HG02938 (cell line): Measurements from ENCODE around the gene TREX2.

Experiments used
- ATAC-seq: cut with Tn5 transposase; IDR thresholded peaks from one replicate; pipeline ENCODE4 v1.9.1; 2021; ENCODE audit warnings: mild to moderate bottlenecking, moderate library complexity; ENCODE audit not compliant: unreplicated experiment

The TREX2 gene, protein sequence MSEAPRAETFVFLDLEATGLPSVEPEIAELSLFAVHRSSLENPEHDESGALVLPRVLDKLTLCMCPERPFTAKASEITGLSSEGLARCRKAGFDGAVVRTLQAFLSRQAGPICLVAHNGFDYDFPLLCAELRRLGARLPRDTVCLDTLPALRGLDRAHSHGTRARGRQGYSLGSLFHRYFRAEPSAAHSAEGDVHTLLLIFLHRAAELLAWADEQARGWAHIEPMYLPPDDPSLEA

DNA sequence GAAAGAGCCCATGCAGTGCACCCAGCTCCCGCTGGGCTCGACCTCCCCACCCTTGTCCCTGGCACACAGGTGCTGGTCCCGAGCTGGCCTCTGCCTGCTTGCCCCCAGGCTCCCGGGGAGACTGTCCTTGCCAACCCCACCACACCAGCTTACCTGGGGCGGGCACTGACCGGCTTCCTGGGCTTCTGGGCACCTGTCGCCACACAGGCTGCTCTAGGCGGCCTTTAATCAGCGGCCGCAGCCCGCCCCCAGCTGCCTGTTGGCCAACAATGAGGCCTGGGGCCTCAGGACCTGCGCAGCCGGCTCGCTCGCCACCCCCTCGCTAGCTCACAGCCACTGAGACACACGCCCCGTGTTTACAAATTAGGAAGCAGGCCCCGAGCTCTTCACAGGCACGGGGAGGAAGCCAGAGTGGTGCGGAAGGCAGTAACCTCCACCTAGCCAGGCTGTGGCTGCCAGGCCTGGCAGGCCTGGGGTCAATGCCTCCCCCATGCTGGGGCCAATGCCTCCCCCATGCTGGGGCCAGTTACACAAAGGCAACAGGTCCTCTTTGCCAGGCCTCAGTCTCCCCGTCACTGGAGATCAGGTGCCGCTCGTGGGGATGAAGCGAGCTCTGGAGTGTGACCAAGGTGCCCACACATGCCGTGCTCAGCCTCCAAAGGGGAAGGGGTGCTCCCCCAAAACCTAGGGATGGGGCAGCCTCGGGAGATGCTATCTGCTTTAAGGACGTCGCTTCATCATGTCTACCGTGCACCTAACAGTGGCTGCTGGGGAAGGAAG, at the start of gene TREX2:
TSS of gene TREX2 (minus strand) at position 201 of the 780 bp plus-strand sequence. CDS start 626 bp downstream, outside the sequence.
- ATAC-seq: no peak

DNA sequence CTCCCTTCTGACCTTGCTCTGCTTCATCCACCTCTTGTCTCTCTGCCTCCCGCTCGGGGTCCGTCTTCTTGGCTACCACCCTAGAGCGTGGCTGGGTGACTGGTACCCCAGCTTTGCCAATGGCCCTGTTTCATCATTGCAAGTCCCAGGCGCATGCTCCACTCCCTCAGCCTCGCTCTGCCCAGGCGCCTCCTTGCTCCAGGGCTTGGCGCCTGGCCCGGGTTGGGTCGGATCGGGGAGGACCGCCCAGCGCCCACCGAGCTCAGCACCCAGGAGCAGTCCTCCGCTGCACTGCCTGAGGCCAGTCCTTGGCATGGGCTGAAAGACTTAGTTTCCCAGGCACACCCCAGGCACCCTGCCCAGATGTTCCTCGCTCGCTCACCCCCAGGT, 49.5 kb upstream of the TREX2 start:
- ATAC-seq: no peak

DNA sequence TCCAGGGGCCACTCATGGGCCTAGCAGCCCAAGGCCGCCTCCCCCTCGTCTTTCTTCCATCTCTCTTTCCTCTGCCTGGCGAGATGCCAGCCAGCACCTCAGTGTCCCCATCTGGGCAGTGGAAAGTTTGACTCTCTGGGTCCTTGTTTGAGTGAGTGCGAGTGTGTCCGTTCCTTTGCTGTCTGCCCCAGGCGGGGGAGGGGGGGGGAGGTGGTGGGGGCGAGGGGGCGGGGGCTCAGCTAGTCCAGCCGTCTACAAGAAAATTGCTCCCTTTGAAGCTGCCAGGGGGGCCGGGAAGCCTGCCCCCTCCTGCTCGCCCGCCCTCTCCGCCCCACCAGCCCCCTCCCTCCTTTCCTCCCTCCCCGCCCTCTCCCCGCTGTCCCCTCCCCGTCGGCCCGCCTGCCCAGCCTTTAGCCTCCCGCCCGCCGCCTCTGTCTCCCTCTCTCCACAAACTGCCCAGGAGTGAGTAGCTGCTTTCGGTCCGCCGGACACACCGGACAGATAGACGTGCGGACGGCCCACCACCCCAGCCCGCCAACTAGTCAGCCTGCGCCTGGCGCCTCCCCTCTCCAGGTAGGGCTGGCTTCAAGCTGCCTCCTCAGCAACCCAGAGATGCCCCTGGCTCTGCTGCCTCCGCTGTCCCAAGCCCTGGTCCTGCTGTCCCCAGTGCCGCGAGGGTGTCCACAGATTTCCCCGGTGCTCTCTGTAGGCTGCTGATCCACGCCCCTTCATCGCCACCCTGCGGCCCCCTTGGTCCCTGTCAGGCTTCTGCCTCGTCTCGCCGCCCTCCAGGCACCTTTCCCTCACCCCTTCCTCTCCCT, 48.9 kb upstream of the TREX2 start, which contains the start of gene BGN:
TSS of gene BGN (plus strand) at position 440 of the 821 bp plus-strand sequence. CDS start 9,652 bp downstream, outside the sequence.
- ATAC-seq: no peak

DNA sequence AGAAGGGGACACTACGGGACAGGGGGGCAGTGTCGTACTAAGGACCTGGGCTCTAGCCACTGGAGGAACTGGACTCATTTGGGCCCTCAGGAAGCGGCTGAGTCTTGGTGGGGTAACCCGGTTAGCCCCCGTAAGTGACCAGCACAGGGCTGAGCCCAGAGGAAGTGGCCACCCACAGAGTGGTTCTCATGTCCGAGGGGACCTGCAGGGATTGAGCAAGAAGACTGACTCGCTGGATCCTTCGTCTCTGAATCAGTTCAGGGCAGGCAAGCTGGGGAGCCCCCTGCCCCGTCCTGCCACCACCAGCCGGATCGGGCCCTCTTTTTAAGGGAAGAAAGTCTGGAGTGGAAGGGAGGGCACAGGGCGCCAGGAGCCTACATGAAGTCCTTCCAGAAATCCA, 48.2 kb upstream of the TREX2 start:
- no peak for ATAC-seq

DNA sequence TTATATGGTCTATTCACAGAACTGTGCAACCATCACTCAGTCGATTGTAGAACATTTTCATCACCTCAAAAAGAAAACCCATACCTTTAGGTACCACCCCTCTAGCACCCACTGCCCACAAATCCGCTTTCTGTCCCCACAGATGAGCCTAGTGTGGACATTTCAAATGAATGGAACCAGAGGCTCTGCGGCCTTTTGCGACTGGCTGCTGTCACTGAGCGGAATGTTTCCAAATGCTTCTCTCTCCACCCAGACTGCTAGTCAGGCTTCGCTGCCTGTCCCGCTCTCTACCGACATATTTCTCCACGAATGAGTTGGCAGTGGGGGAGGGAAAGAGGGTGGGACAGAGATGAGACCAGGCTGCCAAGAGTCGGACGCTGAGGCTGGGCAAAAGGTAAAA, 47.2 kb upstream of the TREX2 start:
- ATAC-seq: no peak

DNA sequence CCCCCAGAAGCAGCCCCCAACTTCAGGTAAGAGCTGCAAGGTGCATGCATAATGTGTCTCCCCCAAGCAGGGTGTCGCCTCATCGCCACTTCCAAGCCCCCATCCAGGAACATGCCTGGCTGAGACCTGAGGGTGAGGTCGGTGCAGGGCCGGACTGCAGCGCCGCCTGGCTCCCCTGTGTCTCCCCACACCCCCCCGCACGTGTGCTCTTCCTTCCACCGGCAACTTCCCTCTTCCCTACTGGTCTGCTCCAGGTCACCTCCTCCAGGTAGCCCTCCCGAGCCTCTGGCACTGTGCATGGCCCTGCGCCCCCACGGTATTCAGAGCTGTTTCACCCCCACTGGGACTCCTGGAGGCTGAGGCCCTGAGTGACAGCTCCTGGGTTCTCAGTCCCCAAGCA, 46.7 kb upstream of the TREX2 start:
- no peak for ATAC-seq

DNA sequence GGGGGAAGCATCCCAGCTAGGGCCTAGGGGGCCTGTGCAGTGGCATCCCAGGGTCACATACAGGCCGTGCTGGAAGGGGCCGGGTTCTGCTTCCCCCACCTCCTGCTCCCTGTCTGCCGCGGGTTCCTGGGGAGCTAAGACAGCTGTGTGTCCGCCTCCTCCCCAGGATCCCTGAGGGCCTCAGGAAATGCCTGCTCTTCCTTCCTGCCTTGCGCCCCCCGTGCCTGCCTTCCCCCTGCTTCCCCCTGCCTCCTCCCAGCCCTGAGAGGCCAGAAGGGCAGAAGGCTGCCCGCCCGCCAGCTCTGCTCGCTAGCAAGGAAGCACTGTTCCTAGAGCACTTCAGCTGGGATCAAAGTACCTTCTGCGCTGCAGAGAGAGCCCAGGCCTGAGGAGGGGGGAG, 46.1 kb upstream of the TREX2 start:
- no peak for ATAC-seq

DNA sequence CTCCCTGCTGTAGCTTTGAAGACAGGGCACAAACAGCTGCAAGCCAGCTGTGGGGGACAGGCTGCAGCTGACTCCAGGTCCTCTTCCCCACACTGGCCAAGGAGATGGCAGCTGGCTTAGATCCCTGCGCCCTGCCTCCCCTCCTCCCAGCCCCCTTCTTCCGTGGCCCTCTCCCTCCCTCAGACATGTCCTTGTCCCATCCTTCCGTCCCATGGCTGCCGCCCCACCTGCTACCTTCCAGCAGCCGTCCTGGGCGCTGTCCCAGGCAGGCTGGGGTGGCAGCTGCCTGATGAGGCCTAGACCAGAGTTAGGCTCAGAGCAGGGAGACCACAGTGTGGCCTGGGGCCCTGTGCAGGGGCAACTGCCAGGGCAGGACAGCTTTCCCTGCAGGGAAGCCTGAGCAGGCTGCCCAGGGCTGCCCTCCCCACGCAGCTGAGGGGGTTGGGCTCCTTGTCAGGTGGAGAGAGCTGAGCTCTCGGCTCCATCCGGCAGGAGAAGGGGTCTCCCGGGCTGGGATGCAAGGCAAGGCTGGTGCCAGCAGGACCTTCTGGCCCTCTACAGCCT, 45.6 kb upstream of the TREX2 start:
- no peak for ATAC-seq

DNA sequence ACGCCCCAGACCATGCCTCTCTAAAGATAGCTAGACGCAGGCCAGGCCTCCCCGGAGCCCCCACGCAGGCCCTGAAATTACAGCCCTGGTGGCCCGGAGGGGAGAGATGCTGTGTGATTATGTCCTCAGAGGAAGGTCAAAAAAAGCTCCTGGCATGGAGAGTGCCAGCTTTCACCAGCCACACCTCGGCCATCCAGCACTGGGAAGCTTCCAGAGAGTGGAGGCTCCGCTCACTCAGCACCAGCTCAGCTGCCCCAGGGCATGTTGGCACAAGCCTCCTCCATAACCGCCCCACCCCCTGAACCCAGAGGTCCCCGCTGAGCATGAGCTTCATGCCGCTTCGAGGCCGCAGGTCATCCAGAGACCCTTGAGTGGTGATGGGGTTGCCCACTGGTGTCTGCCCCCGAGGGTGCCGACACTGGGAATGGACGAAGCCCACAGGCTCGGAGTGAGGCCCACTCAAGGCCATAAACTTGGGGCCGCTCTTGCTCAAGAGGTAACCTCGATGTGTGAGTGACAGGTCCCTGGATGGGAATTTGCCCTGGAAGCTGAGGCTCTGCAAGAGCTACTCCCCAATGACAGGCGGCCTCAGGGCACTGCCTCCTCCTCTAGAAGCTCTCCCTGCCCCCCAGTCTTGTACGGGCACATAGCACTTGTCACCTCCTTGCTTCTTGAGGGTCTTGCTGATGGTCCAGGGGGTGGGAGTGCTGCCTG, 44.5 kb upstream of the TREX2 start:
- ATAC-seq: no peak

DNA sequence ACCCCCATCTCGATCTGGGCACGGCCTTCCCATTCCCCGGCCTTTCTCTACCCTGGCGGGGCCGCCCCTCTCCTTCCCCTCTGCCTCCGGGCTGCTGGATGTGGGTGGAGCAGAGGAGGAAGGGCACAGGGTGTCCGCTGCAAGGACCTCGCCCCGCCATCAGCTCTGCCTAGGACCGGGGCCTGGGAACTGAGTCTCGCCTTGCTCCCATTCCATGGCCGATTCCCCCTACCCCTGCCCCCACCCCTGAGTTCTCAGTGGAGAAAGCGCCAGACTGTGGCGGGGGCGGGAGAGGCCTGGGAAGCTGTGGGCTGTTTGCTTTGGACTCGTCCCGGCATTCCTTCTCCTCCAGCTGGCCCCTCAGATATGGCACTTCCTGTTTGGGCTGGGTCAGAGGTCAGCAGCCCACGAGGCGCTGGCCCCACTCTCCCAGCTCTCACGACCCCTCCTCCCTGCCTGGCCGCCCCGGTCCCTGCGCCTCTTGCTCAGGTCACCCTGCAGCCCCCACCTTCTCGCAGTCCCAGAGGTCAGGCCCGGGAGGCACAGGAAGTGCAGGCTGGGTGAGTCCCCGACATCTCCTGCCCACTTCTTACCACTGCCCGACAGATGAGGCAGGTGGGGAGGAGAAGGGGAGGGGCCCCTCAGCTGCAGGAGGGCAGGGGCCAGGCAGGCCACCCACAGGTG, 42.5 kb upstream of the TREX2 start:
- no peak for ATAC-seq

DNA sequence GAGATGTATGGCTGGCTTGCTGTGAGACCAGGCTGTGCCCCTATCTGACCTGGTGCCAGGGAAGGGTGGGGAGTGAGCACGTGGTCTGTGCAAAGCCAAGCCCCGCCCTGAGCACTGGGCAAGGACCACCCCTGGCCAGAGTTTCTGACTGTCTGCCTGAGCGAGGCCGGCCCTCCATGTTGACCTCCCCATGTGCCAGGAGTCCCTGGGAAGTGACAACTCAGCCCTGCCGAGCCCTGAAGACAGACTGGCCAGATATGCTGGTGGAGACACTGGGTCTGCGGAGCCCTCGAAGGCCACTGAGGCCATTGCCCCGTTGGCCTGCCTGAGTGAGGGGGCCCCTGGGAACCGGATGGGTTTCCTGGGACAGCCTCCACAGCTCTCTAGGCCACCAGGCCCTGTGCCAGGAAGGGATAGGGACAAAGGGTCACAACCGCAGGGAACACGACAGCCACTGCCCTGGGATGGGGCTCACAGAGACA, 41.8 kb upstream of the TREX2 start:
- no peak for ATAC-seq

DNA sequence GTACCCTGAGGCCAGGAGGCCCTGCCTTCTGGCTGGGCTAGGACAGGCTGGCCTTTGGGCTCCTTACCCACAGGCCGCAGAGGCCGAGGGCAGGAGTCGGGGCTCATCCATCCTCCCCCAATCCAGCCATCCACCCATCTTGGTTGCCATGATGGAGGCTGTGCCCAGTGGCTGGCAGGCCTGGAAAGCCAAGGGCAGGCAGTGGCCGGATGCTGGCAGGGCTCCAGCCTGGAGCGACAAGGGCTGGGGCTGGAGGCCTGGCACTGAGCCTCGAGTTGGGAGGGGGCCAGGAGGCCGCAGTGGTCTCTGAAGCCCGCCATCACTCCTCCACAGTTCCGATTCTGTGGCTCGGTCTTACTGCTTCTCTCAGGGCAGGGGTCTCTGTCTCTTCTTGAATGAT, 40.3 kb upstream of the TREX2 start:
- ATAC-seq: no peak

DNA sequence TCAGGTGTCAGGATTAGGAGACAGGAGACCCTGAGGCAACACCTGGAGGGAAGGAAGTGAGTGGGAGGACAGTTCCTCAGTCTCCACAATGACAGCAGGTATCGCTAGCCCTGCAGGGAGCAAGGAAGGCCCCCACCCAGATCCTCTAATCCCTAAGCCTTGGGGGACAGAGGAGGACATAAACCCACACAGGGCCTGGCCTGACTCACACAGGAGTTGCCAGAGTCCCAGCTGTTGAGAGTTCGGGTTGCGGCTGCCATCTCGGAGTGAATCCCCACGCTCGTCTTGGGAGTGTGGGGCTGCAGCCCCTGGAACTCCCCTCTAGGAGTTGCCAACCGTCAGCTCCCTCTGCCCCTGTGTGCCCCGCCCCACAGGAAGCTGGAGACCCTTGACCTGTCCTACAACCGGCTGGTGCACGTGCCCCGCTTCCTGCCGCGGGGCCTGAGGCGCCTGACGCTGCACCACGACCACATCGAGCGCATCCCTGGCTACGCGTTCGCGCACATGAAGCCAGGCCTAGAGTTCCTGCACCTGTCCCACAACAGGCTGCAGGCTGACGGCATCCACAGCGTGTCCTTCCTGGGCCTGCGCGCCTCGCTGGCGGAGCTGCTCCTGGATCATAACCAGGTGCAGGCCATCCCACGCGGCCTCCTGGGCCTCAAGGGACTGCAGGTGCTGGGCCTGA, 39.7 kb upstream of the TREX2 start:
- no peak for ATAC-seq

DNA sequence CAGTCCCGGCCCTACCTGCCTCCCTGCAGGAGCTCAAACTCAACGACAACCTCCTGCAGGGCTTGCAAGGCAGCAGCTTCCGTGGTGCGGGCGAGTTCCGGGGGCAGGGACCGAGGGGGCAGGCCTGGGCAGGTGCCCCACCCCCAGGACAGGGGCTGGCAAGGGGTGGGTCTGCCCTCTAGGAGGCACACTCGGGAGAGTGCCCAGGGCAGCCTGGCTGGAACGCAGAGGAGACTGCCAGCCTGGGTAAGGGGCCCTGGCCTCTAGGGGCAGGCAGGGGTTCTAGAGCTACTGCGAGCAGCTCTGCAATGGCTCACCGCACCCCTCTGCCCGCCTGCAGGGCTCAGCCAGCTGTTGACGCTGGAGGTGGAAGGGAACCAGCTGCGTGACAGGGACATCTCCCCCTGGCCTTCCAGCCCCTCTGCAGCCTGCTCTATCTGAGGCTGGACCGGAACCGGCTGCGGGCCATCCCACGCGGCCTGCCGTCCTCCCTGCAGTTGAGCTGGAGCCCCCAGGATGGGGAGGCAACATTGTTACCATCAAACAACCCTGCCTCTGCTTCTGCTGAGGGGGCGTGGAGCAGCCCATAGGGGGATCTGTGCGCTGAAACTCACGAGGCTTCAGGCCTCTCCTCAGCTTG, 36.6 kb upstream of the TREX2 start:
- no peak for ATAC-seq

DNA sequence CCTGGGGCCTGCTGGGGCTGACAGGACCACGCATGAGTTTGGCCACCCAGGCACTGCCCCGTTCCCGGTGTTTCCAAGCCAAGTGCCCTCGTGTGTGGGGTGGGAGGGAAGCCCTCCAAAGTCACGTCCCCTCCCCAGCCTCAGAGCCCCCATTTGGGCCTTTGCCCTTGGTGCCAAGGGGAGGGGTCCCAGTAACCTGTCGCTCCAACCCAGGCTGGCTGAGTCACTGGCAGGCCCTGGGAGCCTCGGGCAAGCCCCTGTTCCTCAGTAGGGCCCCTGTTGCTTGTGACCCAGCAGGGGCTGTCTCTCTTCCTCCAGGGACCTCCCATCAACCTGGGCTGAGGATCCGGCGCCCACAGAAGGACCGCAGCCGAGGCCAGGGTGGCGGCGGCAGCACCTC, 35.2 kb upstream of the TREX2 start:
- no peak for ATAC-seq

DNA sequence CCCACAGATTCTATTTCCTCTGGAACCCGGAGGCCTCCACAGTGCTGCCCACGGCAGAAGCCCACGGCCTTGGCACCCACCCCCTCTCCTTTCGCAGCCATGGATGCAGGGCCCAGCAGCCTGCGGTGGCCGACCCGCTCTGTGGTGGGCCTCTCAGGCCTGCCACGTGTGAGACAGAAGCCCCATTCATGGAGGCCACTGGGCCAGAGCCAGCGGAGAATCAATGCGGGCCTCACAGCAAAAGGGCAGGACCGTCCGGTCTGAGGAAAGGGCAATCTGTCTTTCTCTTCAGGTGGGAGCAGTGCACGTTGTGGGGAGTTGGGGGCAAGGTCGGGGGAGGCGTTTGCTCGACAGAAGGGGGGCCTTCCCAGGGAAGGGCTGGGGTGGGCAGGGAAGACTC, 32.9 kb upstream of the TREX2 start:
- ATAC-seq: no peak

DNA sequence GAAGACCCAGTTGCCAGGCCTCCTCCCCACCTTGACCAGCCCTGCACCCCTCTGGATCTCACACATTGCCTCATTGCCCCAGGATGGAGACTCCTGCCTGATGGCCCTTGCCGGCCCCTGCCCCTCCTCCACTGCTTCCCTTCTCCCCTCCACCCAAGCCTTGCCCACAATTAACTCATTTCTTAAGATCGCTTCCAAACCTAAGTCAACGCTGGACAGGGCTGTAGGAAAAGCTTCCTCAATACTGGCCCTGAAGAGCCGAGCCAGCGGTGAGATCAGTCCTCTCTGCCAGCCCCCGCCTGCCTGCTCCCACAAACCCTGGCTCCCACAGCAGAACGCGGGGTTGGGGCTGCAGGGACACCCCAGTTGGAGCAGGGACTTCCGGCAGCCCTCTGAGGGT, 32.0 kb upstream of the TREX2 start:
- no peak for ATAC-seq

DNA sequence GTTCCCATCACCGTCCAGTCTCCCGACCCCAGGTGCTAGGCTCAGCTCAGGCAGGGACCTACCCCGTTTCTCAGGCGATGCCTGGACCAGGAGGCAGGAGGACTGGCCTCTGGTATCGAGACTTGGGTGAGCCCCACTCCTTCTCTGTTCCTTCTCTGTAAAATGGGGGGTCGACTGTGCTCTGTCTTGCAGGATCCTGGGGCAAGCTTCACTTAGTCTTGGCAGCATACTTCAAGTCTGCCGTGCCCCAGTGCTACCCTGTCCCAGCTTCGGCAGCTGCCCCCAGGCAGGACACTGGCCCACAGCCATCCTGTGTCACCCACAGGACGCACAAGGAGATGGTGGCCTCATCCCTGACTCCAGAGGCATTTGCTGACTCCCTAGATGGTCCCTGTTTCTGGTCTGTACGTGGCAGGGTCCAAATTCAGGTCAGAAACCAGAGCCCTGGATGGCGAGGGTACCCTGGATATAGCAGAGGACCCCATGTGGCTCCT, 31.6 kb upstream of the TREX2 start:
- ATAC-seq: no peak
